Vagina (tissue), 2 donors: ENCODE data around the gene OR52I1. TPM values are rescaled to one million over a fixed set of nuclear protein-coding genes. Genes with fewer than 3 reads are reported as not detected.

Experiments
- DNase-seq, 2 donors: peaks; one replicate each; pipeline ENCODE4 v3.0.0-alpha.2; 2017; ENCODE audit errors: extremely low spot score in 2 of 2
- H3K27ac ChIP-seq: fragments of 200-600 bp; sonication (generic); one replicate; pipeline ENCODE4 v1.5.1; 2019
- H3K27me3 ChIP-seq: fragments of 200-600 bp; sonication (generic); one replicate; pipeline ENCODE4 v1.5.1; 2019
- H3K36me3 ChIP-seq, 2 donors: fragments of 200-600 bp; sonication (generic); one replicate each; pipeline ENCODE4 v1.5.1; 2017 to 2019
- H3K4me1 ChIP-seq: fragments of 200-600 bp; sonication (generic); one replicate; pipeline ENCODE4 v1.5.1; 2019
- H3K4me3 ChIP-seq, 2 donors: fragments of 200-600 bp; sonication (generic); 1 replicate in 1 of 2; 2 replicates in 1 of 2; pipeline ENCODE4 v1.5.1; 2016 to 2019
- H3K9me3 ChIP-seq: fragments of 200-600 bp; sonication (generic); one replicate; pipeline ENCODE4 v1.5.1; 2019
- POLR2A ChIP-seq, 2 donors: fragments of 450-650 bp; IDR thresholded peaks; one replicate each; pipeline ENCODE4 v1.6.1; 2017; ENCODE audit warnings: antibody characterized with exemption in 2 of 2, mild to moderate bottlenecking in 2 of 2, moderate library complexity in 2 of 2
- POLR2AphosphoS5 ChIP-seq, 2 donors: sonication (generic); formaldehyde crosslinking; IDR thresholded peaks; one replicate each; pipeline ENCODE4 v1.9.0; 2017; ENCODE audit warnings: antibody characterized with exemption in 2 of 2, mild to moderate bottlenecking in 2 of 2, low read depth in 1 of 2; ENCODE audit not compliant: insufficient read depth in 1 of 2
- intact Hi-C: fragments of 100-400 bp; cut with DNase I; formaldehyde crosslinking; loops from one replicate; pipeline ENCODE4 v1.15.1; 2023
- total RNA-seq: library from RNA; depleted of rRNA; stranded (reverse); fragments of >200 nt; gene quantifications from one replicate; pipeline ENCODE4 v1.2.3, GENCODE V29; 2016
- TF ChIP-seq, protein P1 (sequence below), 3 experiments: fragments of 450-650 bp in 2 of 3; fragments of 200-600 bp in 1 of 3; sonication (generic) in 1 of 3; IDR thresholded peaks; one replicate each; pipeline ENCODE4 v1.5.1; 2017 to 2019; ENCODE audit warnings: antibody characterized with exemption in 3 of 3, mild to moderate bottlenecking in 2 of 3, moderate library complexity in 2 of 3

The OR52I1 gene, protein sequence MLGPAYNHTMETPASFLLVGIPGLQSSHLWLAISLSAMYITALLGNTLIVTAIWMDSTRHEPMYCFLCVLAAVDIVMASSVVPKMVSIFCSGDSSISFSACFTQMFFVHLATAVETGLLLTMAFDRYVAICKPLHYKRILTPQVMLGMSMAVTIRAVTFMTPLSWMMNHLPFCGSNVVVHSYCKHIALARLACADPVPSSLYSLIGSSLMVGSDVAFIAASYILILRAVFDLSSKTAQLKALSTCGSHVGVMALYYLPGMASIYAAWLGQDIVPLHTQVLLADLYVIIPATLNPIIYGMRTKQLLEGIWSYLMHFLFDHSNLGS
- not detected for total RNA-seq

GRCh38 chr11:4593739-4594138 is at the start of gene OR52I1:
OR52I1 (plus strand) TSS chr11:4594039; CDS start chr11:4594039, 0 bp downstream.
- H3K36me3 ChIP-seq, result peaks cover 0 to 11% of the 10 kb centered on the region in 2 donors
- H3K4me3 ChIP-seq, result no peak within 1 kb of the TSS
- no peak for TF ChIP-seq POLR2AphosphoS5 (IDR thresholded peaks at IDR 0.05; ENCODE audit: insufficient read depth in 1 of 2, low read depth in 1 of 2)
- TF ChIP-seq POLR2A (IDR thresholded peaks at IDR 0.05), result no peak
- TF ChIP-seq, protein P1, sequence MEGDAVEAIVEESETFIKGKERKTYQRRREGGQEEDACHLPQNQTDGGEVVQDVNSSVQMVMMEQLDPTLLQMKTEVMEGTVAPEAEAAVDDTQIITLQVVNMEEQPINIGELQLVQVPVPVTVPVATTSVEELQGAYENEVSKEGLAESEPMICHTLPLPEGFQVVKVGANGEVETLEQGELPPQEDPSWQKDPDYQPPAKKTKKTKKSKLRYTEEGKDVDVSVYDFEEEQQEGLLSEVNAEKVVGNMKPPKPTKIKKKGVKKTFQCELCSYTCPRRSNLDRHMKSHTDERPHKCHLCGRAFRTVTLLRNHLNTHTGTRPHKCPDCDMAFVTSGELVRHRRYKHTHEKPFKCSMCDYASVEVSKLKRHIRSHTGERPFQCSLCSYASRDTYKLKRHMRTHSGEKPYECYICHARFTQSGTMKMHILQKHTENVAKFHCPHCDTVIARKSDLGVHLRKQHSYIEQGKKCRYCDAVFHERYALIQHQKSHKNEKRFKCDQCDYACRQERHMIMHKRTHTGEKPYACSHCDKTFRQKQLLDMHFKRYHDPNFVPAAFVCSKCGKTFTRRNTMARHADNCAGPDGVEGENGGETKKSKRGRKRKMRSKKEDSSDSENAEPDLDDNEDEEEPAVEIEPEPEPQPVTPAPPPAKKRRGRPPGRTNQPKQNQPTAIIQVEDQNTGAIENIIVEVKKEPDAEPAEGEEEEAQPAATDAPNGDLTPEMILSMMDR (IDR thresholded peaks at IDR 0.05), result no peak
- intact Hi-C loops, result no loop called here
- no peaks in the 10 kb centered on the region for H3K4me1 ChIP-seq
- no peak within 1 kb of the TSS for H3K27ac ChIP-seq
- H3K27me3 ChIP-seq, result no peaks in the 10 kb centered on the region
- DNase-seq, result no peak
- no peaks in the 10 kb centered on the region for H3K9me3 ChIP-seq

DNA sequence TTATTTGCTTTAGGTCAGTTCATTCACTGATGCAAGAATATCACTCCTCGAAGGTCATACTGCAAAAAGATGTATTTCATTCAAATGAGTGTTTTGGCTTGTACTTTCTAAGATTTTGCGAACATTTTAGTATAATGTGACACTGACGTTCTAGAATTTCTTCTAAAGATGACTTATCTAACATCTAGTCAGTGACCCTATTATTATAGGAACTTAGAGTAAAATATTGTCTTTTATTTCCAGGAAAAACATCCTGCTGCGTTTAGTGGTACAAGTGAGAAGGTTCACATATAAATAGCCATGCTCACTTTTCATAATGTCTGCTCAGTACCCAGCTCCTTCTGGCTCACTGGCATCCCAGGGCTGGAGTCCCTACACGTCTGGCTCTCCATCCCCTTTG is 48.9 kb upstream of the OR52I1 start, which contains the start of gene OR52M1:
Gene OR52M1 (plus strand): TSS at position 301 of the 400 bp plus-strand sequence. CDS start 0 bp downstream, at position 301.
- H3K9me3 ChIP-seq, result no peaks in the 10 kb centered on the region
- no peaks in the 10 kb centered on the region for H3K4me1 ChIP-seq
- H3K36me3 ChIP-seq, result no peaks in the 10 kb centered on the region
- no peak for DNase-seq
- no peak within 1 kb of the TSS for H3K4me3 ChIP-seq
- intact Hi-C loops, result no loop called here
- H3K27ac ChIP-seq, result no peak within 1 kb of the TSS
- no peaks in the 10 kb centered on the region for H3K27me3 ChIP-seq
- TF ChIP-seq, protein P1 (IDR thresholded peaks at IDR 0.05), result no peak
- TF ChIP-seq POLR2A (IDR thresholded peaks at IDR 0.05) (no peak), POLR2AphosphoS5 (IDR thresholded peaks at IDR 0.05; ENCODE audit: insufficient read depth in 1 of 2, low read depth in 1 of 2) (no peak)

GRCh38 chr11:4546878-4547277 is 47.0 kb upstream of the OR52I1 start:
- DNase-seq, result no peak
- intact Hi-C loops, result no loop called here

GRCh38 chr11:4547416-4547815 is 46.4 kb upstream of the OR52I1 start:
- no peak overlapping the region for H3K4me3 ChIP-seq
- no peaks in the 10 kb centered on the region for H3K27me3 ChIP-seq
- H3K4me1 ChIP-seq, result no peaks in the 10 kb centered on the region
- no peaks in the 10 kb centered on the region for H3K9me3 ChIP-seq
- no peak overlapping the region for H3K27ac ChIP-seq
- no peak for DNase-seq
- no peak for TF ChIP-seq POLR2A (IDR thresholded peaks at IDR 0.05)
- TF ChIP-seq, protein P1 (IDR thresholded peaks at IDR 0.05), result no peak
- TF ChIP-seq POLR2AphosphoS5 (IDR thresholded peaks at IDR 0.05; ENCODE audit: insufficient read depth in 1 of 2, low read depth in 1 of 2), result no peak
- no peaks in the 10 kb centered on the region for H3K36me3 ChIP-seq
- intact Hi-C loops, result no loop called here

More at GRCh38 chr11:4546878-4547277, 47.0 kb upstream of the OR52I1 start:
- H3K27ac ChIP-seq, result no peak overlapping the region
- TF ChIP-seq POLR2AphosphoS5 (IDR thresholded peaks at IDR 0.05; ENCODE audit: insufficient read depth in 1 of 2, low read depth in 1 of 2) (no peak), POLR2A (IDR thresholded peaks at IDR 0.05) (no peak)
- TF ChIP-seq, protein P1 (IDR thresholded peaks at IDR 0.05), result no peak
- H3K9me3 ChIP-seq, result no peaks in the 10 kb centered on the region
- no peaks in the 10 kb centered on the region for H3K36me3 ChIP-seq
- H3K4me3 ChIP-seq, result no peak overlapping the region
- H3K27me3 ChIP-seq, result no peaks in the 10 kb centered on the region
- no peaks in the 10 kb centered on the region for H3K4me1 ChIP-seq

DNA sequence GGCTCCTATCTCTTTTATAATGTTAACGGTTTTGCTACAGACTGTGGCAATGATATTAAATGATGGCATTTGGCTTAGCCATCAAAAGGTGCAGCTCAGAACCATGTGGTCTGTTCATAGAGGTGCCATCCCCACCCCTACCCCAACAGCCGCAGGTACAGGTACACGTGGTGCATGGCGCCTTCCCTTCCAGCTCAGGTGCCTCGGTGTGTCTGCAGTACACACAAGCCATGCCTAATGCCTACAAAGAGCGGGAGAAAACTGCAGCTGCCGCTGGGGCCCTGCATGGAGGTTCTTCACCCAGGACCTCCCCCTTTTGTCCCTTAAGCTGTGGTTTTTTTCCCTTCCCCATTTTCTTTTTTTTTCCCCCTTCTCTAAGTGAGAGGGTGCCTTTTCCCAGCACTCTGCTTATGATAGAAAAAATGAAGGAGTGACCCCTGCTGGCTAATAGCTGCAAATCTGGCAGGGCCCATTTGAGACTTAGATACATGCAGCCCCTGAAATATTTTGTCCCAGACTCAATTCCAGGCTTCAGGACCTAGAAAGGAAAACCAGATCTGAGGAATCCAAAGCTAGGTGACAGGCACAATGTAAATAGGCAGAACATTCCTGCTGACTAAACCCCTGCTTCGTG is 42.4 kb upstream of the OR52I1 start:
- TF ChIP-seq POLR2AphosphoS5 (IDR thresholded peaks at IDR 0.05; ENCODE audit: insufficient read depth in 1 of 2, low read depth in 1 of 2) (no peak), POLR2A (IDR thresholded peaks at IDR 0.05) (no peak)
- TF ChIP-seq, protein P1 (IDR thresholded peaks at IDR 0.05), result no peak
- Histone ChIP-seq H3K27ac (no peak overlapping the region), H3K9me3 (no peaks in the 10 kb centered on the region), H3K4me1 (no peaks in the 10 kb centered on the region), H3K4me3 (no peak overlapping the region), H3K36me3 (no peaks in the 10 kb centered on the region), H3K27me3 (no peaks in the 10 kb centered on the region)
- intact Hi-C loops, result no loop called here
- DNase-seq, result no peak
